ENCODE measurements around the gene PDSS1.

The PDSS1 gene

GRCh38 chr10:26711324-26711723 is 13.8 kb downstream of the PDSS1 start:
- no peak for TF ChIP-seq CTCF (conservative IDR thresholded peaks at IDR 0.05; ENCODE audit: low read depth, low read length)
- no peak overlapping the region for H3K9ac ChIP-seq
- peaks cover 4% of the 10 kb centered on the region; the same call in 1 of the 2 replicates for H3K36me3 ChIP-seq (ENCODE audit: insufficient read depth)

GRCh38 chr10:26714415-26715136 is 17.1 kb downstream of the PDSS1 start:
- Histone ChIP-seq H3K4me1 (ENCODE audit: low read depth, poor library complexity, severe bottlenecking) (no peaks in the 10 kb centered on the region), H3K27me3 (ENCODE audit: insufficient read depth, low read depth) (no peaks in the 10 kb centered on the region), H3K4me3 (IDR thresholded peaks at IDR 0.05; ENCODE audit: insufficient read depth, low read depth, low read length) (no peak overlapping the region), H2AFZ (ENCODE audit: low read depth) (no peak overlapping the region), H3K9ac (no peak overlapping the region), H3K27ac (no peak overlapping the region), H4K20me1 (ENCODE audit: insufficient read depth) (no peaks in the 10 kb centered on the region), H3K79me2 (ENCODE audit: insufficient read depth, low read depth) (no peaks in the 10 kb centered on the region), H3K4me2 (no peak overlapping the region), H3K36me3 (ENCODE audit: insufficient read depth) (peaks cover 2% of the 10 kb centered on the region; the same call in 1 of the 2 replicates)
- no peak for TF ChIP-seq CTCF (conservative IDR thresholded peaks at IDR 0.05; ENCODE audit: low read depth, low read length)

More at GRCh38 chr10:26711324-26711723, 13.8 kb downstream of the PDSS1 start:
- Histone ChIP-seq H3K27me3 (ENCODE audit: insufficient read depth, low read depth) (no peaks in the 10 kb centered on the region), H2AFZ (ENCODE audit: low read depth) (no peak overlapping the region), H4K20me1 (ENCODE audit: insufficient read depth) (no peaks in the 10 kb centered on the region), H3K4me2 (no peak overlapping the region), H3K27ac (no peak overlapping the region), H3K79me2 (ENCODE audit: insufficient read depth, low read depth) (peaks cover 5% of the 10 kb centered on the region; the same call in 1 of the 2 replicates), H3K4me3 (IDR thresholded peaks at IDR 0.05; ENCODE audit: insufficient read depth, low read depth, low read length) (no peak overlapping the region), H3K4me1 (ENCODE audit: low read depth, poor library complexity, severe bottlenecking) (no peaks in the 10 kb centered on the region)

- no peak overlapping the region for H3K27ac ChIP-seq
- H3K4me3 ChIP-seq (IDR thresholded peaks at IDR 0.05; ENCODE audit: insufficient read depth, low read depth, low read length), result no peak overlapping the region
- H3K4me2 ChIP-seq, result no peak overlapping the region
- no peaks in the 10 kb centered on the region for H3K27me3 ChIP-seq (ENCODE audit: insufficient read depth, low read depth)
- H3K36me3 ChIP-seq (ENCODE audit: insufficient read depth), result no peaks in the 10 kb centered on the region; the same call in 1 of the 2 replicates
- no peaks in the 10 kb centered on the region for H4K20me1 ChIP-seq (ENCODE audit: insufficient read depth)
- no peak overlapping the region for H2AFZ ChIP-seq (ENCODE audit: low read depth)
- TF ChIP-seq CTCF (conservative IDR thresholded peaks at IDR 0.05; ENCODE audit: low read depth, low read length), result no peak
- H3K4me1 ChIP-seq (ENCODE audit: low read depth, poor library complexity, severe bottlenecking), result no peaks in the 10 kb centered on the region
- no peak overlapping the region for H3K9ac ChIP-seq
- no peaks in the 10 kb centered on the region for H3K79me2 ChIP-seq (ENCODE audit: insufficient read depth, low read depth)
Measured at GRCh38 chr10:26715137-26715487, 17.6 kb downstream of the PDSS1 start.

- no peaks in the 10 kb centered on the region for H3K27me3 ChIP-seq (ENCODE audit: insufficient read depth, low read depth)
- no peak overlapping the region for H3K27ac ChIP-seq
- H3K36me3 ChIP-seq (ENCODE audit: insufficient read depth), result peaks cover 3% of the 10 kb centered on the region; the same call in 1 of the 2 replicates
- no peak overlapping the region for H3K4me3 ChIP-seq (IDR thresholded peaks at IDR 0.05; ENCODE audit: insufficient read depth, low read depth, low read length)
- H2AFZ ChIP-seq (ENCODE audit: low read depth), result no peak overlapping the region
- H3K9ac ChIP-seq, result no peak overlapping the region
- no peak overlapping the region for H3K4me2 ChIP-seq
- H3K4me1 ChIP-seq (ENCODE audit: low read depth, poor library complexity, severe bottlenecking), result no peaks in the 10 kb centered on the region
- H3K79me2 ChIP-seq (ENCODE audit: insufficient read depth, low read depth), result no peaks in the 10 kb centered on the region
- TF ChIP-seq CTCF (conservative IDR thresholded peaks at IDR 0.05; ENCODE audit: low read depth, low read length), result no peak
- no peaks in the 10 kb centered on the region for H4K20me1 ChIP-seq (ENCODE audit: insufficient read depth)
Measured at GRCh38 chr10:26717476-26717875, 20.0 kb downstream of the PDSS1 start.
